Glomerular visceral epithelial cell (primary cell): ENCODE measurements around the gene TBCA.
A peak's percentile ranks its signal among the peaks of the same experiment; 100 is the strongest.
"Not testable (repeated sequence)": the region's sequence is repeated elsewhere in the genome, so short reads cannot be mapped to it uniquely, and the experiment has no call there.

Source experiments
- DNase-seq: peaks from one replicate; pipeline ENCODE4 v3.0.0-alpha.2; 2016; ENCODE audit errors: extremely low spot score

TBCA gene

DNA sequence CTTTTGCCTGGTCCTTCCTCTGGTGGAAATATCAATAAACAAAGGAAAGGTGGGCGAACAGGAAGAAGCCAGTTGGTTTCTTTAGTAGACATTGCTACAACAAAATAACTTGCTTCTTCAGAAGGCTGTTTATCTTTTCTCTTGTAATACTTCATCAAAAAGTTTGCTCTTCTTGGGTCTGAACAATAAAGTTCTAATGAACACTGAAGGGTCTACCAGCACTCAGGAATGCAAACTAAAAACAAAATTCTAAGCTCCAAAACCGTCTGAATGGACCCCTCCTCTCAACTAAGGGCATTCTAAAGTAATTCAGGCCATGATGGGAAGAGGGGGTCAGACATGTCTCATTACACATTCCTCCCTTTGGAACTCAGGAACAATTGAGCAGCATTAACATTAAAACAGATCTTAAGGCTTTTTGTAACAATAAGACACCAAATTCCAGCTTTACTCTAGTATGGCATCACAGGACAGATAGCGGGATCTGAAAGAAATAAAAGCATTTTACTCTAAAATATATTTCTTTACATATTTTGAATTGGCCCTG, 2.3 kb downstream of the TBCA start:
- DNase-seq: no peak

- DNase-seq: no peak
Observed at GRCh38 chr5:77772729-77773128, 3.4 kb downstream of the TBCA start.

GRCh38 chr5:77771452-77771851, 4.7 kb downstream of the TBCA start:
- no peak for DNase-seq

DNA sequence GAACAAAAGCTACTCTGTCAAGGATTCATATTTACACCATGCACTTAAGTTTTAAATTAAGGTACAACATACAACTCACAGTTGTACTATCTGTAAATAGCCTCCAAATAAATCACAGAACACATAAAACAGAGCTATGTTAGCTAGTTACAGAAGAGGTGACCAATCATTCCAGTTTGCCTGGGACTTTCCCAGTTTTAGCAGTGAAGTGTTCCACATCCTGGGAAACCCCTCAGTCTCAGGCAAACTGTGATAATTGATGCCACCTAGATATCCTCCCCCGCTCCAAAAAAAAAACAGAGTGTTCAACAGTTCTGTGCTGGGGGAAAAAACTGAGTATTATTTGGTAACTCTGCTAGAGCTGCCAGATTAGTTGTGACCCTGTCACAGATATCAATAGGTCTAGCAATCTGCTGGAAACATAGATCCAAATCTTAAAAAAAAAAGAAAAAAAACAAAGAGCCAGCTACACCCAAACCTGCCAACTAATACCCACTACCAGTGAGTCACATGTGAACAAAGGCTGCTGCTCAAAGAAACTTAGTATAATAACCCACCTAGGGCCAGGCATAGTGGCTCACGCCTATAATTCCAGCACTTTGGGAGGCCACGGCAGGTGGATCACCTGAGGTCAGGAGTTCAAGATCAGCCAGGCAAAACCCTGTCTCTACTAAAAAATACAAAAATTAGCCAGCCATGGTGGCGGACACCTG, 5.7 kb downstream of the TBCA start:
- peak; percentile 17 for DNase-seq

- DNase-seq: no peak
Observed at GRCh38 chr5:77768978-77769377, 7.2 kb downstream of the TBCA start.

- DNase-seq: no peak
Observed at GRCh38 chr5:77767301-77767700, 8.8 kb downstream of the TBCA start.

DNA sequence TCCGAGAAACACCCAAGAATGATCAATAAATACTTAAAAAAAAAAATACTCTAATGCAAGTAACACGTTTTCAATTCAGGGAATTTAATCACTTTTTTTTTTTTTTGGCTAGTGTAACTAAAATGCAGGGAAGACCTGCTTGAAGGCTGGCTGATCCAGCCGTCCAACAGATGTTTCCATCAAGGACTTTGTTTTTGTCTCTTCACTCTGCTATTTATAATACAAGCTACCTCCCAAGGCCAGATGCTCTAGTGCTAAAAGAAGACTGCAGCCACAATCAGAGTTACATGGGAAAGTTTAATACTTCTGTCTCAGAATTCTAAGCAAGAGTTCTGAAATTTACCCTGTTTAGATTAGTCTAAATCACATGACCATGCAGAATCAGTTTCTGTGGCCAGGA, 14.5 kb downstream of the TBCA start:
- no peak for DNase-seq

DNA sequence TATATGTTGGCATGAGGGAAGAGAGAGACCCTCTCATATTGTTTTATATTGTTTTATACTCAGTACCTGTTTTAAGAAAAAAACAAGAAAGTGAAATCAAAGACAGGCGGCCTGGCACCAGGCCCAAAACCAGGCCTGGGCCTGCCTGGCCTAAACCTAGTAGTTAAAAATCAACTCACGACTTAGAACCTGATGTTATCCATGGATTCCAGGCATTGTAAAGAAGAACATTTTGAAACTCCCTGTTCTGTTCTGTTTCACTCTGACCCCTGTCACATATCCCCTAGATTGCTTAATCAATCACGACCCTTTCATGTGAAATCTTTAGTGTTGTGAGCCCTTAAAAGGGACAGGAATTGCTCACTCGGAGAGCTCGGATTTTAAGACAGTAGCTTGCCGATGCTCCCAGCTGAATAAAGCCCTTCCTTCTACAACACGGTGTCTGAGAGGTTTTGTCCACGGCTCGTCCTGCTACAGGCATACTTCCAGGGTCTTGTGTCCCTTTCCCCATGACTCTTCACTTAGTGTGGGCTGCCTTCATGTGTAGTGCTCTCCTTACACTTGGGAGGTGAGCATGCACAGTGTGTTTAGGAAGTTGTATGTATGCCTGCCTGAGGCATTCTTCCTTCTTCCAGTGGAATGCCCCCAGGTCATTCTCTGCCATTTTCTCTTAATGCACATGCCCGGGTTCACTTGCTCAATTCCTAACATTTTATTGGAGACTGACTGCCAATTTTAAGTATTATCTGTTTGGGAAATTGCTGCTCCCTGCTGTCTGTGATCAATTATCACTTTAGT, 17.8 kb downstream of the TBCA start:
- DNase-seq: no peak

DNA sequence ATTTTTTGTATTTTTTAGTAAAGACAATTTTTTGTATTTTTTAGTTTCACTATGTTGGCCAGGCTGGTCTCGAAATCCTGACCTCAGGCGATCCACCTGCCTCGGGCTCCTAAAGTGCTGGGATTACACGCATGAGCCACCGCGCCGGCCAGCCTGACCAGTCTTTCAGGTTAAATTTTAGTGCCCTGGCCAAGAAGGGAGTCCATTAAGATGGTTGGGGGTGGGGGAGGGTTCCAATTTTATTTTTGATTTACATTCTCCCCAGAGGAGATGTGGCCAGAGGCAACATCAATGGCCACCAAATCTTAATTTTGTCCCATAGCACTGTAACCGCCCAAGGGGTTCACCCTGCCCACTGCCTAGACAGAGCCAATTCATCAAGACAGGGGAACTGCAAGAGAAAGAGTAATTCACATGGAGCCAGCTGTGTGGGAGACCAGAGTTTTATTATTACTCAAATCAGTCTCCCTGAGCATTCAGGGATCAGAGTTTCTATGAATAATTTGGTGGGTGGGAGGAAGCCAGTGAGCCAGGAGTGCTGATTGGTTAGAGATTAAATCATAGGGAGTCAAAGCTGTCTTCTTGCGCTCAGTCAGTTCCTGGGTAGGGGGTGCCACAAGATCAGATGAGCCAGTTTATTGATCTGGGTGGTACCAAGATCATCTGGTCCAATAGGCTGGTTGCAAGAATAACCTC, 24.7 kb downstream of the TBCA start:
- DNase-seq: no peak

- not testable (repeated sequence) for DNase-seq
Observed at GRCh38 chr5:77750928-77751327, 25.2 kb downstream of the TBCA start.

GRCh38 chr5:77748160-77748559, 28.0 kb downstream of the TBCA start:
- no peak for DNase-seq

DNA sequence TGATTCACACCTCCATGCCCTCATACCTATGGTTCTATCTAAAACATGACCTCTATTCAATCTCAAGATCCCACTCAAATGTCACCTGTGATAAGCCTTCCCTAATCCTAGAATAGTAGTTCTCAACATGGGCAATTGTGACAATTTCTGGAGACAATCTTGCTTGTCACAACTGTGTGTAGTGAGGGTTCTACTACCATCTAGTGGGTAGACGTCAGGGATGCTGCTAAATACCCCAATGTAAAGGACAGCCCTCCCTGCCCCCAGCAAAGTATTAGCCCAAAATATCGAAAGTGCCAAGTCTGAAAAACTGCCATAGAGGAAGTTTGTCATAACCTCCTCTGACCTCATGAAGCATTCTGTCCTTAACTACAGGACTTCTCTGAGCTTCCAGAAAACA, 32.0 kb downstream of the TBCA start:
- no peak for DNase-seq

- no peak for DNase-seq
Observed at GRCh38 chr5:77743181-77743580, 33.0 kb downstream of the TBCA start.

DNA sequence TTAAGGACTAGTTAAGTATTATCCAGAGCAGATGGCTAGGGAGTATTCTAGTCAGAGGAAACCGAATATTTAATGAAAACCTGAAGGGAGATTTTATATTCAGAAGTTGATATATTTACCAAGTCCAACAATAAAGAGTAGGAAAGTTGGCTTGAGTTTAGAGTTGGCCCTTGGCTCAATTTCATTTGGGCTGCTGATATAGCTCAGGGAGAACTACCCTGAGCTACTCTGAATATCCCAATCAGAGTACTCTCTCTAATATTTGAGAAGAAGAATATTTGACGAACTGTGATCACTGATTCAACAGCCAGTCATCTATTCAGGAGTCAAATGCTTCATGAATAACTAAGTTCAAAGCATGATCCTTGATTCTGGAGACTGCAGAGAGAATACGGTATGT, 34.5 kb downstream of the TBCA start:
- no peak for DNase-seq

- DNase-seq: no peak
Observed at GRCh38 chr5:77734885-77735284, 41.3 kb downstream of the TBCA start.

GRCh38 chr5:77733130-77733529, 43.0 kb downstream of the TBCA start:
- DNase-seq: no peak

DNA sequence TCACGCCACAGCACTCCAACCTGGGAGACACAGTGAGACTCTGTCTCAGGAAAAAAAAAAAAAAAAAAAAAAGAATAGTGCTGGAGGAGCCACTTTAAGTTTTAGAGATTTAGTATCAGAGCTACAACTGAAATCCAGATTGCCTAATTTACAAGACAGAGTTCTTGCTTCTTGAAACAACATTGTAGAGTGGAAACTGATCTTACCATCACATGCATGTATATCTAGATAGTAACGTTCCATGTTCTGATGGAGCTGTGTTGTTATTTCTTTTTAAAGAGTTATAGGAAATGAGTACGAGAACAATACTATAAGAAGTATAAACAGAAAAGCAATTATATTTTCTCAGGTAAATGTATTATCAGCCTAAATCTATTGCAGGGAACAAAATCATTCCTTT, 48.9 kb downstream of the TBCA start:
- DNase-seq: no peak

DNA sequence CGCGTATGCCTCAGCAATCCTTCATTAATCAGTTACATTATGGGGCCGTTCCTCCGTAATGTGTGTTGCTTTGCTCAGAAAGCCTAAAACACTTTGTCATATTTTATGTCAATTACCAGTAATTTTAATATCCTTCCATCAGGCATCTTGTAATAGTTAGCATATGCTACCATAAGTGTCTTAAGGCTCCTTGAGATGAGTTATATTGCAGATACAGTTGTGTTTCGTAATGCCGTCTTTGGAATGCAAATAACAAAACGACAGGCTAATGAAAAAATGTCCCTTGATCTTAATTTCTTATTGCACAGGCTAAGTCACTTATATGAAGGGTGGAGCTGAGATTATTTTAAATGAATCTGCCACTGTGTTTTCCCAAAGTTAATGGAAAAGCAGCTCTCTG, 50.5 kb downstream of the TBCA start:
- no peak for DNase-seq

- no peak for DNase-seq
Observed at GRCh38 chr5:77724934-77725333, 51.2 kb downstream of the TBCA start.

DNA sequence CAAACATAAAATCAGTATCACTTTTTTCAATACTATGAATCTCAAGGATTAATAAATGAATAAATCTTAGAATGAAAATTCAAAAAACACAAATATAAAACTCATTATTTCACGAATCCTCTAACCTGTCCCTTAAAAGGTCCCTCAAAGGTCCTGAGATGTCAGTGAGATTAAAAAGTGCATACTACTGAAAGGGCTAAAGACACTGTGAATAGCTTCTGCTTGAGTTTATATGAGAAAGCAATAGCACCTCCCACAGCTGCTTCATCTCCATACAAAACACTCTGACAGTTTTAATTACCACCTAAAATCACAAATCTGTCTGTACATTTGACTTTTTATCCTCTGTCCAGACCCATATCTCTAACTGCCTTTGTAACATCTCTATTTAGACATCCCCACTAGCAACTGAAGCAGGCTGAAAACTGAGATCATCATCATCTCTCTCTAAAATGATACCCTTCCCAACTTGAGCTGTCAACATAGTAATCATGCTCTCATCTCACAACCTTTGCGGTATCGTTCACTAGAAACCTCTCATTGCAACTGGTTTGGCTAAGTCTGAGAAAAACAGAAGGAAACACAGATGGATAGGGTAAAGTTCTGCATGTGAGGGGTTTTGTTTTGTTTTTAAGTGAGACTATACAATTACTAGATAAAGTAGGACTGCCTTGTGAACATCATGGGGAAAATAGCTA, 56.3 kb downstream of the TBCA start:
- no peak for DNase-seq

- DNase-seq: no peak
Observed at GRCh38 chr5:77718934-77719610, 57.1 kb downstream of the TBCA start.
